ENCODE data around the gene BICC1.

- TF ChIP-seq, protein P1, sequence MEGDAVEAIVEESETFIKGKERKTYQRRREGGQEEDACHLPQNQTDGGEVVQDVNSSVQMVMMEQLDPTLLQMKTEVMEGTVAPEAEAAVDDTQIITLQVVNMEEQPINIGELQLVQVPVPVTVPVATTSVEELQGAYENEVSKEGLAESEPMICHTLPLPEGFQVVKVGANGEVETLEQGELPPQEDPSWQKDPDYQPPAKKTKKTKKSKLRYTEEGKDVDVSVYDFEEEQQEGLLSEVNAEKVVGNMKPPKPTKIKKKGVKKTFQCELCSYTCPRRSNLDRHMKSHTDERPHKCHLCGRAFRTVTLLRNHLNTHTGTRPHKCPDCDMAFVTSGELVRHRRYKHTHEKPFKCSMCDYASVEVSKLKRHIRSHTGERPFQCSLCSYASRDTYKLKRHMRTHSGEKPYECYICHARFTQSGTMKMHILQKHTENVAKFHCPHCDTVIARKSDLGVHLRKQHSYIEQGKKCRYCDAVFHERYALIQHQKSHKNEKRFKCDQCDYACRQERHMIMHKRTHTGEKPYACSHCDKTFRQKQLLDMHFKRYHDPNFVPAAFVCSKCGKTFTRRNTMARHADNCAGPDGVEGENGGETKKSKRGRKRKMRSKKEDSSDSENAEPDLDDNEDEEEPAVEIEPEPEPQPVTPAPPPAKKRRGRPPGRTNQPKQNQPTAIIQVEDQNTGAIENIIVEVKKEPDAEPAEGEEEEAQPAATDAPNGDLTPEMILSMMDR (IDR thresholded peaks at IDR 0.05): no peak
- TF ChIP-seq POLR2A (IDR thresholded peaks at IDR 0.05): no peak
- no peak for TF ChIP-seq EP300 (IDR thresholded peaks at IDR 0.05)
- TF ChIP-seq POLR2AphosphoS5 (IDR thresholded peaks at IDR 0.05): no peak
Observed at GRCh38 chr10:58764087-58764747, 251.5 kb downstream of the BICC1 start.
